ENCODE data around the gene HDGFL1. TPM values are rescaled to one million over a fixed set of nuclear protein-coding genes. Genes with fewer than 3 reads are reported as not detected.

The HDGFL1 gene
- total and polyA plus RNA-seq, 7 donors, result not detected

DNA sequence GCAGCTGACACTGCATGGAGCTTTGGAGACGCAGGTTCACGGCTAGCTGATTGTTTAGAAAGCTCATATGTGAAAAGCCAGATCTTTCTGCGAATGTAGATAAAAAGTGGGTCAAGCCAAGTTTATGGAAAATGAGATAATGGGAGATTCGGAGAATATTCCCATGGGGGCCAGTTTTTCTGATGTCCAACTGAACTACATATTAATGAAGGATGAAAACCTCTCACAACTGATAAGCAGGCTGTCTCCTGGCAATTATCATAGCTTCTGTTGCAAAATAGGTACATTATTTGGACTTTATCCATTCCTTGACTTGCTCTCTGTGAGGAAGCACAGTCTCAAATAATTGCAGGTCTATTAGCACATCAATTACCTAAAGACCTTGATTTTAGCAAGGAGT lies 21.1 kb downstream of the HDGFL1 start:
- no peaks in the 10 kb centered on the region for H3K4me1 ChIP-seq
- H3K36me3 ChIP-seq (ENCODE audit: insufficient read depth in 1 of 2, low read depth in 1 of 2), result no peaks in the 10 kb centered on the region
- intact Hi-C loops (cut with DNase I), result no loop called here
- DNase-seq, result no peak
- ATAC-seq, result no peak
- TF ChIP-seq, protein P1, sequence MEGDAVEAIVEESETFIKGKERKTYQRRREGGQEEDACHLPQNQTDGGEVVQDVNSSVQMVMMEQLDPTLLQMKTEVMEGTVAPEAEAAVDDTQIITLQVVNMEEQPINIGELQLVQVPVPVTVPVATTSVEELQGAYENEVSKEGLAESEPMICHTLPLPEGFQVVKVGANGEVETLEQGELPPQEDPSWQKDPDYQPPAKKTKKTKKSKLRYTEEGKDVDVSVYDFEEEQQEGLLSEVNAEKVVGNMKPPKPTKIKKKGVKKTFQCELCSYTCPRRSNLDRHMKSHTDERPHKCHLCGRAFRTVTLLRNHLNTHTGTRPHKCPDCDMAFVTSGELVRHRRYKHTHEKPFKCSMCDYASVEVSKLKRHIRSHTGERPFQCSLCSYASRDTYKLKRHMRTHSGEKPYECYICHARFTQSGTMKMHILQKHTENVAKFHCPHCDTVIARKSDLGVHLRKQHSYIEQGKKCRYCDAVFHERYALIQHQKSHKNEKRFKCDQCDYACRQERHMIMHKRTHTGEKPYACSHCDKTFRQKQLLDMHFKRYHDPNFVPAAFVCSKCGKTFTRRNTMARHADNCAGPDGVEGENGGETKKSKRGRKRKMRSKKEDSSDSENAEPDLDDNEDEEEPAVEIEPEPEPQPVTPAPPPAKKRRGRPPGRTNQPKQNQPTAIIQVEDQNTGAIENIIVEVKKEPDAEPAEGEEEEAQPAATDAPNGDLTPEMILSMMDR (IDR thresholded peaks at IDR 0.05), result no peak
- H3K27me3 ChIP-seq (ENCODE audit: insufficient read depth in 3 of 3, low read length in 2 of 3), result no peaks in the 10 kb centered on the region
- H3K9me3 ChIP-seq, result no peaks in the 10 kb centered on the region
- H3K4me3 ChIP-seq, result no peak overlapping the region
- WGBS, 3 donors, result 72 to 80% (median 78%) methylated on average over 4 of the region's 4 CpGs
- H3K27ac ChIP-seq, result no peak overlapping the region

DNA sequence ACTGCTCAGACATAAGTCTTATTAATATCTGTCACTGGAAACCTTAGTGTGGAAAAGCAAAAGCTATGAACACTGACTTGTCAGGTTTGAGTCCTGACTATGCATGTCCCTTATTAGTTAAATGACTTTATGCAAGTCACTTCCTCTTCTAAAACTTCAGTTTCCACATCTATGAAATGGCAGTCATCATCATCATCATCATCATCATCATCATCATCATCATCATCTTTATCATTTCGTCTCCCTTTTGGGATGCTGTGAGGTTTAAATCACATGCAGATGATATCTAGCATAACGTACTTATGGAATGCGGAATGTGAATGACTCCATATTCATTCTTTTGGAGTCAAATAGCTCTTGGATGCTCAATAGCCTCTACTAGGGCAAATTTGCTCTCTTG lies 24.5 kb downstream of the HDGFL1 start:
- TF ChIP-seq, protein P1 (IDR thresholded peaks at IDR 0.05), result no peak
- intact Hi-C loops (cut with DNase I), result no loop called here
- DNase-seq (no peak), ATAC-seq (no peak)
- Histone ChIP-seq H3K36me3 (ENCODE audit: insufficient read depth in 1 of 2, low read depth in 1 of 2) (no peaks in the 10 kb centered on the region), H3K9me3 (no peaks in the 10 kb centered on the region), H3K27me3 (ENCODE audit: insufficient read depth in 3 of 3, low read length in 2 of 3) (no peaks in the 10 kb centered on the region), H3K27ac (no peak overlapping the region), H3K4me3 (no peak overlapping the region), H3K4me1 (no peaks in the 10 kb centered on the region)
- WGBS, 3 donors, result 89 to 91% (median 89%) methylated on average over 3 of the region's 3 CpGs

GRCh38 chr6:22596011-22596410 lies 26.6 kb downstream of the HDGFL1 start:
- TF ChIP-seq, protein P1 (IDR thresholded peaks at IDR 0.05), result no peak
- no peaks in the 10 kb centered on the region for H3K9me3 ChIP-seq
- no peak overlapping the region for H3K27ac ChIP-seq
- no peak overlapping the region for H3K4me3 ChIP-seq
- no peak for DNase-seq
- intact Hi-C loops (cut with DNase I), result no loop called here
- no peak for ATAC-seq
- H3K36me3 ChIP-seq (ENCODE audit: insufficient read depth in 1 of 2, low read depth in 1 of 2), result no peaks in the 10 kb centered on the region
- H3K27me3 ChIP-seq (ENCODE audit: insufficient read depth in 3 of 3, low read length in 2 of 3), result no peaks in the 10 kb centered on the region
- H3K4me1 ChIP-seq, result no peaks in the 10 kb centered on the region

GRCh38 chr6:22598339-22598738 lies 29.0 kb downstream of the HDGFL1 start:
- WGBS, 3 donors, result 53 to 63% (median 59%) methylated on average over 4 of the region's 4 CpGs
- Histone ChIP-seq H3K4me1 (no peaks in the 10 kb centered on the region), H3K27me3 (ENCODE audit: insufficient read depth in 3 of 3, low read length in 2 of 3) (no peaks in the 10 kb centered on the region), H3K4me3 (no peak overlapping the region), H3K36me3 (ENCODE audit: insufficient read depth in 1 of 2, low read depth in 1 of 2) (no peaks in the 10 kb centered on the region), H3K27ac (no peak overlapping the region), H3K9me3 (no peaks in the 10 kb centered on the region)
- intact Hi-C loops (cut with DNase I), result no loop called here
- ATAC-seq (no peak), DNase-seq (no peak)
- TF ChIP-seq, protein P1 (IDR thresholded peaks at IDR 0.05), result no peak

GRCh38 chr6:22600059-22600458 lies 30.7 kb downstream of the HDGFL1 start:
- no peak overlapping the region for H3K27ac ChIP-seq
- no peak overlapping the region for H3K4me3 ChIP-seq
- intact Hi-C loops (cut with DNase I), result no loop called here
- WGBS, 3 donors, result 70 to 82% (median 77%) methylated on average over 4 of the region's 4 CpGs
- H3K27me3 ChIP-seq (ENCODE audit: insufficient read depth in 3 of 3, low read length in 2 of 3), result no peaks in the 10 kb centered on the region
- ATAC-seq, result no peak
- TF ChIP-seq, protein P1 (IDR thresholded peaks at IDR 0.05), result no peak
- H3K36me3 ChIP-seq (ENCODE audit: insufficient read depth in 1 of 2, low read depth in 1 of 2), result no peaks in the 10 kb centered on the region
- no peaks in the 10 kb centered on the region for H3K4me1 ChIP-seq
- no peaks in the 10 kb centered on the region for H3K9me3 ChIP-seq
- DNase-seq, result no peak
